Esophagus squamous epithelium (tissue), 4 donors: Measurements from ENCODE around the gene BRD7.

Experiments used
- POLR2A ChIP-seq, 4 donors: fragments of 450-650 bp; IDR thresholded peaks; one replicate each; pipeline ENCODE4 v1.6.1; 2017; ENCODE audit warnings: antibody characterized with exemption in 4 of 4, mild to moderate bottlenecking in 4 of 4, moderate library complexity in 3 of 4
- TF ChIP-seq, protein P1 (sequence below), 6 experiments: fragments of 450-650 bp in 4 of 6; fragments of 200-600 bp in 2 of 6; sonication (generic) in 2 of 6; IDR thresholded peaks; one replicate each; pipeline ENCODE4 v1.5.1; 2016 to 2019; ENCODE audit warnings: antibody characterized with exemption in 6 of 6, mild to moderate bottlenecking in 4 of 6, moderate library complexity in 4 of 6

DNA sequence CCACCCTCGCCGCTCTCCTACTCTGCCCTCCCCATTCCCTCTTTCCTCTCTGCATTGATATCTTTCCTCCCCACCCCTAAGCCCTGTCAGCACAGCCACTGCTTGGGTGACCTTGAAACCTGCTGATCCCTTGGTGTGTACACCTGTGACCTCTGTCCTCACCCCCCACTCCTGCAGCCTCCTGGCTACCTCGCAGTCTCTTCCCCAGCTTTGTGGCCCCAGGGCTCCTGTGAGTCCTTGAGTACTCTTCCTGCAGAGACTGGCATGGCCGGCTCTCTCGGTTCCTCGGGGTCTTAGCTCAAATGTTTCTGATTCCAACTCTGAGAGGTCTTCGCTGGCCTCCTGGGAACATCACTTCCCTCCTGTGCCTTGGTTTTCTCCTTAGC, 70.7 kb downstream of the BRD7 start:
- TF ChIP-seq, protein P1, sequence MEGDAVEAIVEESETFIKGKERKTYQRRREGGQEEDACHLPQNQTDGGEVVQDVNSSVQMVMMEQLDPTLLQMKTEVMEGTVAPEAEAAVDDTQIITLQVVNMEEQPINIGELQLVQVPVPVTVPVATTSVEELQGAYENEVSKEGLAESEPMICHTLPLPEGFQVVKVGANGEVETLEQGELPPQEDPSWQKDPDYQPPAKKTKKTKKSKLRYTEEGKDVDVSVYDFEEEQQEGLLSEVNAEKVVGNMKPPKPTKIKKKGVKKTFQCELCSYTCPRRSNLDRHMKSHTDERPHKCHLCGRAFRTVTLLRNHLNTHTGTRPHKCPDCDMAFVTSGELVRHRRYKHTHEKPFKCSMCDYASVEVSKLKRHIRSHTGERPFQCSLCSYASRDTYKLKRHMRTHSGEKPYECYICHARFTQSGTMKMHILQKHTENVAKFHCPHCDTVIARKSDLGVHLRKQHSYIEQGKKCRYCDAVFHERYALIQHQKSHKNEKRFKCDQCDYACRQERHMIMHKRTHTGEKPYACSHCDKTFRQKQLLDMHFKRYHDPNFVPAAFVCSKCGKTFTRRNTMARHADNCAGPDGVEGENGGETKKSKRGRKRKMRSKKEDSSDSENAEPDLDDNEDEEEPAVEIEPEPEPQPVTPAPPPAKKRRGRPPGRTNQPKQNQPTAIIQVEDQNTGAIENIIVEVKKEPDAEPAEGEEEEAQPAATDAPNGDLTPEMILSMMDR (IDR thresholded peaks at IDR 0.05), result no peak
- no peak for TF ChIP-seq POLR2A (IDR thresholded peaks at IDR 0.05)
